ENCODE data around the gene DESI1. TPM values are rescaled to one million over a fixed set of nuclear protein-coding genes. Genes with fewer than 3 reads are reported as not detected.

DESI1 gene
- polyA plus RNA-seq, 4 donors: 16.5 to 33.4 (median 21.4) TPM

GRCh38 chr22:41568811-41569210, 52.0 kb downstream of the DESI1 start:
- H3K27ac ChIP-seq (ENCODE audit: low read depth in 1 of 3, low read length in 2 of 3): no peak overlapping the region
- H3K4me1 ChIP-seq (ENCODE audit: control insufficient read depth in 3 of 3, insufficient read depth in 2 of 3, low read depth in 1 of 3, low read length in 2 of 3): peaks cover 0 to 8% (median 0%) of the 10 kb centered on the region in 3 donors
- H3K27me3 ChIP-seq (ENCODE audit: control insufficient read depth in 3 of 3, insufficient read depth in 3 of 3, low read length in 3 of 3): no peaks in the 10 kb centered on the region
- peaks cover 0 to 5% (median 0%) of the 10 kb centered on the region in 3 donors for H3K36me3 ChIP-seq (ENCODE audit: control insufficient read depth in 3 of 3, insufficient read depth in 2 of 3, low read depth in 1 of 3, low read length in 3 of 3)
- DNase-seq (no peak), FAIRE-seq (no peak)
- no peak overlapping the region for H3K4me3 ChIP-seq (ENCODE audit: low read depth in 1 of 3, low read length in 3 of 3)
- H3K9me3 ChIP-seq (ENCODE audit: control insufficient read depth in 2 of 2, insufficient read depth in 1 of 2, low read depth in 1 of 2, low read length in 1 of 2): no peaks in the 10 kb centered on the region
- WGBS, 3 donors: 69 to 72% (median 71%) methylated on average over 7 of the region's 7 CpGs

- Histone ChIP-seq H3K27me3 (ENCODE audit: control insufficient read depth in 3 of 3, insufficient read depth in 3 of 3, low read length in 3 of 3) (peaks cover 0 to 10% (median 0%) of the 10 kb centered on the region in 3 donors), H3K4me1 (ENCODE audit: control insufficient read depth in 3 of 3, insufficient read depth in 2 of 3, low read depth in 1 of 3, low read length in 2 of 3) (peaks cover 0 to 8% (median 0%) of the 10 kb centered on the region in 3 donors), H3K27ac (ENCODE audit: low read depth in 1 of 3, low read length in 2 of 3) (no peak overlapping the region), H3K9me3 (ENCODE audit: control insufficient read depth in 2 of 2, insufficient read depth in 1 of 2, low read depth in 1 of 2, low read length in 1 of 2) (no peaks in the 10 kb centered on the region), H3K4me3 (ENCODE audit: low read depth in 1 of 3, low read length in 3 of 3) (no peak overlapping the region), H3K36me3 (ENCODE audit: control insufficient read depth in 3 of 3, insufficient read depth in 2 of 3, low read depth in 1 of 3, low read length in 3 of 3) (no peaks in the 10 kb centered on the region)
- 57 to 78% (median 68%) methylated on average over 3 of the region's 3 CpGs for WGBS, 3 donors
- FAIRE-seq: no peak
- no peak for DNase-seq
Observed at GRCh38 chr22:41567512-41567768, 53.4 kb downstream of the DESI1 start.

- FAIRE-seq: no peak
- peaks cover 0 to 23% (median 2%) of the 10 kb centered on the region in 3 donors for H3K27me3 ChIP-seq (ENCODE audit: control insufficient read depth in 3 of 3, insufficient read depth in 3 of 3, low read length in 3 of 3)
- no peaks in the 10 kb centered on the region for H3K9me3 ChIP-seq (ENCODE audit: control insufficient read depth in 2 of 2, insufficient read depth in 1 of 2, low read depth in 1 of 2, low read length in 1 of 2)
- H3K36me3 ChIP-seq (ENCODE audit: control insufficient read depth in 3 of 3, insufficient read depth in 2 of 3, low read depth in 1 of 3, low read length in 3 of 3): no peaks in the 10 kb centered on the region
- H3K4me1 ChIP-seq (ENCODE audit: control insufficient read depth in 3 of 3, insufficient read depth in 2 of 3, low read depth in 1 of 3, low read length in 2 of 3): peaks cover 0 to 8% (median 0%) of the 10 kb centered on the region in 3 donors
- WGBS, 3 donors: 59 to 63% (median 60%) methylated on average over 8 of the region's 8 CpGs
- H3K27ac ChIP-seq (ENCODE audit: low read depth in 1 of 3, low read length in 2 of 3): peak overlapping the region in 1 of 3 donors; percentile 21
- peak; percentile 44 to 57 for DNase-seq
- H3K4me3 ChIP-seq (ENCODE audit: low read depth in 1 of 3, low read length in 3 of 3): no peak overlapping the region
Observed at GRCh38 chr22:41565403-41566054, 55.3 kb downstream of the DESI1 start.

- Histone ChIP-seq H3K9me3 (ENCODE audit: control insufficient read depth in 2 of 2, insufficient read depth in 1 of 2, low read depth in 1 of 2, low read length in 1 of 2) (no peaks in the 10 kb centered on the region), H3K27ac (ENCODE audit: low read depth in 1 of 3, low read length in 2 of 3) (no peak overlapping the region), H3K4me3 (ENCODE audit: low read depth in 1 of 3, low read length in 3 of 3) (no peak overlapping the region), H3K27me3 (ENCODE audit: control insufficient read depth in 3 of 3, insufficient read depth in 3 of 3, low read length in 3 of 3) (peaks cover 0 to 32% (median 2%) of the 10 kb centered on the region in 3 donors), H3K36me3 (ENCODE audit: control insufficient read depth in 3 of 3, insufficient read depth in 2 of 3, low read depth in 1 of 3, low read length in 3 of 3) (no peaks in the 10 kb centered on the region), H3K4me1 (ENCODE audit: control insufficient read depth in 3 of 3, insufficient read depth in 2 of 3, low read depth in 1 of 3, low read length in 2 of 3) (peaks cover 0 to 9% (median 0%) of the 10 kb centered on the region in 3 donors)
- DNase-seq (no peak), FAIRE-seq (no peak)
- 73 to 85% (median 76%) methylated on average over 8 of the region's 8 CpGs for WGBS, 3 donors
Observed at GRCh38 chr22:41564563-41564962, 56.3 kb downstream of the DESI1 start.

GRCh38 chr22:41563051-41563711, 57.7 kb downstream of the DESI1 start:
- Histone ChIP-seq H3K27me3 (ENCODE audit: control insufficient read depth in 3 of 3, insufficient read depth in 3 of 3, low read length in 3 of 3) (peaks cover 0 to 32% (median 2%) of the 10 kb centered on the region in 3 donors), H3K27ac (ENCODE audit: low read depth in 1 of 3, low read length in 2 of 3) (peak overlapping the region in 1 of 3 donors; percentile 12), H3K36me3 (ENCODE audit: control insufficient read depth in 3 of 3, insufficient read depth in 2 of 3, low read depth in 1 of 3, low read length in 3 of 3) (no peaks in the 10 kb centered on the region), H3K4me1 (ENCODE audit: control insufficient read depth in 3 of 3, insufficient read depth in 2 of 3, low read depth in 1 of 3, low read length in 2 of 3) (peaks cover 0 to 9% (median 0%) of the 10 kb centered on the region in 3 donors), H3K4me3 (ENCODE audit: low read depth in 1 of 3, low read length in 3 of 3) (no peak overlapping the region), H3K9me3 (ENCODE audit: control insufficient read depth in 2 of 2, insufficient read depth in 1 of 2, low read depth in 1 of 2, low read length in 1 of 2) (no peaks in the 10 kb centered on the region)
- whole genome bisulfite sequencing, 3 donors: 51 to 59% (median 53%) methylated on average over 10 of the region's 10 CpGs
- DNase-seq: no peak
- FAIRE-seq: no peak

- Histone ChIP-seq H3K27me3 (ENCODE audit: control insufficient read depth in 3 of 3, insufficient read depth in 3 of 3, low read length in 3 of 3) (peaks cover 0 to 32% (median 2%) of the 10 kb centered on the region in 3 donors), H3K27ac (ENCODE audit: low read depth in 1 of 3, low read length in 2 of 3) (no peak overlapping the region), H3K4me3 (ENCODE audit: low read depth in 1 of 3, low read length in 3 of 3) (no peak overlapping the region), H3K36me3 (ENCODE audit: control insufficient read depth in 3 of 3, insufficient read depth in 2 of 3, low read depth in 1 of 3, low read length in 3 of 3) (no peaks in the 10 kb centered on the region), H3K4me1 (ENCODE audit: control insufficient read depth in 3 of 3, insufficient read depth in 2 of 3, low read depth in 1 of 3, low read length in 2 of 3) (peaks cover 0 to 11% (median 0%) of the 10 kb centered on the region in 3 donors), H3K9me3 (ENCODE audit: control insufficient read depth in 2 of 2, insufficient read depth in 1 of 2, low read depth in 1 of 2, low read length in 1 of 2) (no peaks in the 10 kb centered on the region)
- DNase-seq (no peak), FAIRE-seq (no peak)
- 79 to 86% (median 81%) methylated on average over 4 of the region's 4 CpGs for WGBS, 3 donors
Observed at GRCh38 chr22:41562461-41562860, 58.4 kb downstream of the DESI1 start.

GRCh38 chr22:41561788-41562187, 59.1 kb downstream of the DESI1 start:
- 41 to 70% (median 50%) methylated on average over 5 of the region's 5 CpGs for WGBS, 3 donors
- peaks cover 0 to 13% (median 0%) of the 10 kb centered on the region in 3 donors for H3K4me1 ChIP-seq (ENCODE audit: control insufficient read depth in 3 of 3, insufficient read depth in 2 of 3, low read depth in 1 of 3, low read length in 2 of 3)

GRCh38 chr22:41561335-41561734, 59.5 kb downstream of the DESI1 start:
- Histone ChIP-seq H3K4me3 (ENCODE audit: low read depth in 1 of 3, low read length in 3 of 3) (peak overlapping the region in 1 of 3 donors; percentile 30), H3K27me3 (ENCODE audit: control insufficient read depth in 3 of 3, insufficient read depth in 3 of 3, low read length in 3 of 3) (peaks cover 0 to 32% (median 2%) of the 10 kb centered on the region in 3 donors), H3K27ac (ENCODE audit: low read depth in 1 of 3, low read length in 2 of 3) (no peak overlapping the region), H3K9me3 (ENCODE audit: control insufficient read depth in 2 of 2, insufficient read depth in 1 of 2, low read depth in 1 of 2, low read length in 1 of 2) (no peaks in the 10 kb centered on the region), H3K36me3 (ENCODE audit: control insufficient read depth in 3 of 3, insufficient read depth in 2 of 3, low read depth in 1 of 3, low read length in 3 of 3) (no peaks in the 10 kb centered on the region), H3K4me1 (ENCODE audit: control insufficient read depth in 3 of 3, insufficient read depth in 2 of 3, low read depth in 1 of 3, low read length in 2 of 3) (peaks cover 0 to 13% (median 0%) of the 10 kb centered on the region in 3 donors)
- WGBS, 3 donors: 44 to 64% (median 63%) methylated on average over 10 of the region's 10 CpGs
- FAIRE-seq (no peak), DNase-seq (no peak)

More at GRCh38 chr22:41561788-41562187, 59.1 kb downstream of the DESI1 start:
- DNase-seq (no peak), FAIRE-seq (no peak)
- no peaks in the 10 kb centered on the region for H3K36me3 ChIP-seq (ENCODE audit: control insufficient read depth in 3 of 3, insufficient read depth in 2 of 3, low read depth in 1 of 3, low read length in 3 of 3)
- H3K27me3 ChIP-seq (ENCODE audit: control insufficient read depth in 3 of 3, insufficient read depth in 3 of 3, low read length in 3 of 3): peaks cover 0 to 32% (median 2%) of the 10 kb centered on the region in 3 donors
- H3K4me3 ChIP-seq (ENCODE audit: low read depth in 1 of 3, low read length in 3 of 3): no peak overlapping the region
- H3K9me3 ChIP-seq (ENCODE audit: control insufficient read depth in 2 of 2, insufficient read depth in 1 of 2, low read depth in 1 of 2, low read length in 1 of 2): no peaks in the 10 kb centered on the region
- no peak overlapping the region for H3K27ac ChIP-seq (ENCODE audit: low read depth in 1 of 3, low read length in 2 of 3)

All from small intestine (tissue), 7 donors.